ENCODE results near the gene LIG4. TPM values are rescaled to one million over a fixed set of nuclear protein-coding genes. Genes with fewer than 3 reads are reported as not detected.
"Not testable (repeated sequence)": the region's sequence is repeated elsewhere in the genome, so short reads cannot be mapped to it uniquely, and the experiment has no call there.

The LIG4 gene
- total RNA-seq, 1 donor from 2014 or later, result 12.5 TPM

DNA sequence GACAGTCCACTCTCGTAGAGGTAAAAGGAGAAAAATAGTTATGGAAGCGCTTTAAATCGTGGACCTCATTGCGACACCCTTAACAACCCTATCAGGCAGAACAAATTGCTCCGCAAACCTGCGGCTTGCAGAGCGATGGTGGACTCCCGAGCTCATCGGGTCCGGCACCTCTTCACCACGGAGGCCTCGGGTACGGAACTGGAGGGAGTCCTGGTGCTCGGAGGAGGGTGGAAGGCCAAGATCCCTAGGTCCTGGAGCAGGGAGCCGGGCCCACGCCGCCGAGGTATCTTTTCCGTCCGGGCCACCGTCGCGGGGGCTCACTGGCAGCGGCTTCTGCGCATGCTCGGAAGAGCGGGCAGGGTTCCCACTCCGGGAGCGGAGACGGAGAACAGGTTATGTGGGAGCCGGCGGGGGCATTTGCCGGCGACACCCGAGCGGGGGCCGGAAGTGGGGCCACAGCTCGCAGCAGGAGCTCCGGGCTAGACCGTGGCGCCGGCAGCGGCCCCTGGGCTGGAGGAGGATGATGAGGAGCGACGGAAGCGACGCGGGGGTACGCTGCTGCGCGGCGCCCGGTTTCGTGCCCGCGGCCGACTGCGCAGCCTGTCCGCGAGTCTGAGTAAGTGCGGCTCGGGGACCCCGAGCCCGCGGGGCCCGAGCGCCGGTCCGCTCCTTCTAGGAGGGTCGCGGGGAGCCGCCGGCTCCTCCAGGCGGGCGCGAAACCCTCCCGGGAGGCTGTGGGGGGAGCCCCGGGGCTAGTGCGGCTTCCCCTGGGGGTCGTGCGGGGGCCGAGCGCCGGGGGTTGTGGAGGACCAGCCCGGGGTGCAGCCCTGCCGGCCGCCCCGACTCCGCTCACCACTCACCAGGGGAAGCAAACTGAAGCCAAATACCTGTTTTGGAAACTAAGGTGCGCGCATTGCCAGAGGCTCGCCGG is 3.0 kb upstream of the LIG4 start, which contains the start of gene ABHD13:
ABHD13 (plus strand) TSS at position 349 of the 931 bp plus-strand sequence. CDS start 10,827 bp downstream, outside the sequence.
- H3K4me1 Mint-ChIP-seq (ENCODE audit: unreplicated experiment), result peaks cover 19% of the 10 kb centered on the region
- TF ChIP-seq, protein P1, sequence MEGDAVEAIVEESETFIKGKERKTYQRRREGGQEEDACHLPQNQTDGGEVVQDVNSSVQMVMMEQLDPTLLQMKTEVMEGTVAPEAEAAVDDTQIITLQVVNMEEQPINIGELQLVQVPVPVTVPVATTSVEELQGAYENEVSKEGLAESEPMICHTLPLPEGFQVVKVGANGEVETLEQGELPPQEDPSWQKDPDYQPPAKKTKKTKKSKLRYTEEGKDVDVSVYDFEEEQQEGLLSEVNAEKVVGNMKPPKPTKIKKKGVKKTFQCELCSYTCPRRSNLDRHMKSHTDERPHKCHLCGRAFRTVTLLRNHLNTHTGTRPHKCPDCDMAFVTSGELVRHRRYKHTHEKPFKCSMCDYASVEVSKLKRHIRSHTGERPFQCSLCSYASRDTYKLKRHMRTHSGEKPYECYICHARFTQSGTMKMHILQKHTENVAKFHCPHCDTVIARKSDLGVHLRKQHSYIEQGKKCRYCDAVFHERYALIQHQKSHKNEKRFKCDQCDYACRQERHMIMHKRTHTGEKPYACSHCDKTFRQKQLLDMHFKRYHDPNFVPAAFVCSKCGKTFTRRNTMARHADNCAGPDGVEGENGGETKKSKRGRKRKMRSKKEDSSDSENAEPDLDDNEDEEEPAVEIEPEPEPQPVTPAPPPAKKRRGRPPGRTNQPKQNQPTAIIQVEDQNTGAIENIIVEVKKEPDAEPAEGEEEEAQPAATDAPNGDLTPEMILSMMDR (IDR thresholded peaks at IDR 0.05; ENCODE audit: unreplicated experiment), result no peak
- H3K4me3 Mint-ChIP-seq (ENCODE audit: unreplicated experiment), result peak within 1 kb of the TSS; percentile 91
- H3K9me3 Mint-ChIP-seq (ENCODE audit: unreplicated experiment), result no peaks in the 10 kb centered on the region
- no peaks in the 10 kb centered on the region for H3K36me3 Mint-ChIP-seq (ENCODE audit: low read depth, unreplicated experiment)
- DNase-seq (ENCODE audit: low spot score), result peak; percentile 94
- no peaks in the 10 kb centered on the region for H3K27me3 Mint-ChIP-seq (ENCODE audit: unreplicated experiment)
- peak within 1 kb of the TSS; percentile 86 for H3K27ac Mint-ChIP-seq (ENCODE audit: unreplicated experiment)

DNA sequence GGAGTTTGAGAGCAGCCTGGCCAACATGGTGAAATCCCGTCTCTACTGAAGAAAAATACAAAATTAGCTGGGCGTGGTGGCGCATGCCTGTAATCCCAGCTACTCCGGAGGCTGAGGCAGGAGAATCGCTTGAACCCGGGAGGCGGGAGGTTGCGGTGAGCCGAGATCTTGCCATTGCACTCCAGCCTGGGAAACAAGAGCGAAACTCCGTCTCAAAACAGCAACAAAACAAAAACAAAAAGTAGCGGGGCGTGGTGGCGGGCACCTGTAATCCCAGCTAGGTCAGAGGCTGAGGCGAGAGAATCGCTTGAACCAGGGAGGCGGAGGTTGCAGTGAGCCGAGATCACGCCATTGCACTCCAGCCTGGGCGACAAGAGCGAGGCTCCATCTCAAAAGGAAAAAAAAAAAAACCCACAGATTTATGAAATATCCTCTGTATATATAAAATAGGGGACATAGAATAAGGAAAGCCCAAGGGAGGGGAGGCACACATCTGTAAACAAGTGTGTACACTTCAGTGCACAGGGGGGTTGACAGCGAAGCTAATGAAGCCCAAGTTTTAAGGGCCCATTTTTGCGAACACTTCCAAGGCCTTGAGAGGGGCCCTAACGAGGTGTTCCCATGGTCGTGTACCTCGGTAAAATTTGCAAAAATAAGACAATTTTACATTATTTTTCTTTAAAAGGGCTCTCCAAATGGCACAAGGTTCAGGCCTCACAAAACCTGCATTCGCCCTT is 2.1 kb upstream of the LIG4 start:
- not testable (repeated sequence) for H3K36me3 Mint-ChIP-seq (ENCODE audit: low read depth, unreplicated experiment); H3K9me3 Mint-ChIP-seq (ENCODE audit: unreplicated experiment); DNase-seq (ENCODE audit: low spot score); H3K27me3 Mint-ChIP-seq (ENCODE audit: unreplicated experiment)
- peak overlapping the region; percentile 86 for H3K27ac Mint-ChIP-seq (ENCODE audit: unreplicated experiment)
- H3K4me3 Mint-ChIP-seq (ENCODE audit: unreplicated experiment), result peak overlapping the region; percentile 91
- peaks cover 19% of the 10 kb centered on the region for H3K4me1 Mint-ChIP-seq (ENCODE audit: unreplicated experiment)

DNA sequence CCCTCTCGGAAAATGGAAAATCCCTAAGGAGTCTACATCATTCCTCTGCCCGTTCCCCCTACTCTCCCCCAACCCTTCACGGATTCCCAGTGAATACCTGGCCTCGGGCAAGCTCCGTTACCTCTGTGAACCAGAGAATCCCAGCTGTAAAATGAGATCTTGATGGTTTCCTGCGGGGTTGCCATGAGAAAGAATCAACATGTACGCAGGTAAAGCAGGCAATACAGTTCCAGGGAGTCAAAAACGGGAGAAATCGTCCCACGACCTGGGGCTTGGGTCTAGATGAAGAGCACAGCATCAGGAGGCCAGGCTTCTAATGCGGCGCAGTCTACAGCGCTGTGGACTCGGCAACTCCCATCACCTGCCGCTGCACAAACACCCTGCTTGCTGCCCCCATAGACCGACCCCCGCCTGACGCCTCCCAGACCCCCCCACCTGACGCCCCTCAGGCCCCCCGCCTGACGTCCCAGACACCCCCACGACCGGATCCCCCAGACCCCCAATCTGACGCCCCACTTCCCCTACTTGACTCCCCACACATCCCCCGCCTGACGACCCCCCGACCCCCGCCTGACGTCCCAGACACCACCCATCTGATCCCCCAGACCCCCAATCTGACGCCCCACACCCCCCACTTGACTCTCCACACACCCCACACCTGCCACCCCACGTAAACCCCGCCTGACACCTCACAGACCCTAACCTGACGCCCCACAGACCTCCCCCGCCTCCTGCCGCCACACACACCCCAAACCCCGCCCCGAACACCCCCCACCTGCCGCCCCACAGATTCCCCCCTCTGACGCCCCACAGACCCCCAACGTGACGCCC is 680 bp downstream of the LIG4 start:
- Mint-ChIP-seq H3K4me3 (ENCODE audit: unreplicated experiment) (peak overlapping the region; percentile 88), H3K4me1 (ENCODE audit: unreplicated experiment) (peaks cover 15% of the 10 kb centered on the region), H3K27ac (ENCODE audit: unreplicated experiment) (peak overlapping the region; percentile 7), H3K9me3 (ENCODE audit: unreplicated experiment) (no peaks in the 10 kb centered on the region), H3K36me3 (ENCODE audit: low read depth, unreplicated experiment) (no peaks in the 10 kb centered on the region), H3K27me3 (ENCODE audit: unreplicated experiment) (no peaks in the 10 kb centered on the region)
- peak; percentile 13 for DNase-seq (ENCODE audit: low spot score)
- TF ChIP-seq, protein P1 (IDR thresholded peaks at IDR 0.05; ENCODE audit: unreplicated experiment), result no peak

DNA sequence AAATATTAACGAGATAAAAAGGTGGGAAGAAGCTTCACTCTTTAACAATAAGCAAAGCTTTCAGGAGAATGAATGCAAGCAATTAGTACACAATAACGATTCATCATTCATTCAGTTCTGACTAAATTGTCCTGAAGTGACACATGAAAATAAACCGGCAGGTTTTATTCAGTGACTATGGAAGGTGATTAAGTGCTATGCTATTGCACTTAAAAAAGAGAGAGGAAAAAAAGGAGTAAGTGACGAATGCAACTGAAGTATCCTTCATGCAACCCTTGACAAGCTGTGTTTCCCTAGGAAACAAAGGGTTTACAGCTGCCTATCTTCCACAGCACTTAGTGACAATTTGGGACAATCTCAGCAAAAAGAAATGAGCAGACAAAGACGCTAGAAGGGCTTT is 1.4 kb downstream of the LIG4 start:
- H3K4me3 Mint-ChIP-seq (ENCODE audit: unreplicated experiment), result peak overlapping the region; percentile 88
- no peaks in the 10 kb centered on the region for H3K27me3 Mint-ChIP-seq (ENCODE audit: unreplicated experiment)
- H3K36me3 Mint-ChIP-seq (ENCODE audit: low read depth, unreplicated experiment), result peaks cover 3% of the 10 kb centered on the region
- TF ChIP-seq, protein P1 (IDR thresholded peaks at IDR 0.05; ENCODE audit: unreplicated experiment), result no peak
- peaks cover 9% of the 10 kb centered on the region for H3K4me1 Mint-ChIP-seq (ENCODE audit: unreplicated experiment)
- H3K27ac Mint-ChIP-seq (ENCODE audit: unreplicated experiment), result no peak overlapping the region
- no peaks in the 10 kb centered on the region for H3K9me3 Mint-ChIP-seq (ENCODE audit: unreplicated experiment)
- no peak for DNase-seq (ENCODE audit: low spot score)

DNA sequence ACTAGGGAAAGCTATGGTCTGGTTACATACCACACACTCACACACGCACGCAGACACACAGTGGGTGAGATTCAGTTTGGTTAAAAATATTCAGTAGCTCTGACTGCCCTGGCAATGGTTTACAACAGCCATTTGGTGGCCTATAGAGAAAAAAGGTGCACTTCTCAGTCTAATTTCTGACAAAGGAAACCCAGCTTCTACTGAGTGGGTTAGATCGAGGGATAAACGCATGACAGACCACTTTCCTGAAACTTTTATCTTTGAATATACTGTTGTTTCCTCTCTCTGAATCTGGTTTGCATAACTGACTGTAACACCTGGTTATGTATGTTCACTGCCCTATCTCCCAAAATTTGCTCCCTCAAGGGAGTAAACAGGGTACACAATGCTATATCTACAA is 2.5 kb downstream of the LIG4 start:
- H3K4me1 Mint-ChIP-seq (ENCODE audit: unreplicated experiment), result peaks cover 7% of the 10 kb centered on the region
- H3K4me3 Mint-ChIP-seq (ENCODE audit: unreplicated experiment), result no peak overlapping the region
- TF ChIP-seq, protein P1 (IDR thresholded peaks at IDR 0.05; ENCODE audit: unreplicated experiment), result no peak
- H3K27me3 Mint-ChIP-seq (ENCODE audit: unreplicated experiment), result no peaks in the 10 kb centered on the region
- no peak for DNase-seq (ENCODE audit: low spot score)
- peaks cover 3% of the 10 kb centered on the region for H3K36me3 Mint-ChIP-seq (ENCODE audit: low read depth, unreplicated experiment)
- no peak overlapping the region for H3K27ac Mint-ChIP-seq (ENCODE audit: unreplicated experiment)
- H3K9me3 Mint-ChIP-seq (ENCODE audit: unreplicated experiment), result no peaks in the 10 kb centered on the region
